HG03469 (cell line): ENCODE measurements around the gene ETS1.
A peak's percentile ranks its signal among the peaks of the same experiment; 100 is the strongest.

ENCODE experiments used
- ATAC-seq: cut with Tn5 transposase; IDR thresholded peaks from one replicate; pipeline ENCODE4 v1.9.1; 2021; ENCODE audit warnings: mild to moderate bottlenecking, moderate library complexity, moderate number of reproducible peaks; ENCODE audit not compliant: unreplicated experiment

The ETS1 gene

GRCh38 chr11:128412847-128413791 lies 174.2 kb downstream of the ETS1 start:
- ATAC-seq: peak; percentile 62

- no peak for ATAC-seq
Observed at GRCh38 chr11:128411812-128412211, 175.5 kb downstream of the ETS1 start.

- ATAC-seq: no peak
Observed at GRCh38 chr11:128411150-128411549, 176.2 kb downstream of the ETS1 start.

- no peak for ATAC-seq
Observed at GRCh38 chr11:128409476-128409875, 177.9 kb downstream of the ETS1 start.
